Measurements from ENCODE around the gene ST6GALNAC4.

Gene ST6GALNAC4, protein sequence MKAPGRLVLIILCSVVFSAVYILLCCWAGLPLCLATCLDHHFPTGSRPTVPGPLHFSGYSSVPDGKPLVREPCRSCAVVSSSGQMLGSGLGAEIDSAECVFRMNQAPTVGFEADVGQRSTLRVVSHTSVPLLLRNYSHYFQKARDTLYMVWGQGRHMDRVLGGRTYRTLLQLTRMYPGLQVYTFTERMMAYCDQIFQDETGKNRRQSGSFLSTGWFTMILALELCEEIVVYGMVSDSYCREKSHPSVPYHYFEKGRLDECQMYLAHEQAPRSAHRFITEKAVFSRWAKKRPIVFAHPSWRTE

DNA sequence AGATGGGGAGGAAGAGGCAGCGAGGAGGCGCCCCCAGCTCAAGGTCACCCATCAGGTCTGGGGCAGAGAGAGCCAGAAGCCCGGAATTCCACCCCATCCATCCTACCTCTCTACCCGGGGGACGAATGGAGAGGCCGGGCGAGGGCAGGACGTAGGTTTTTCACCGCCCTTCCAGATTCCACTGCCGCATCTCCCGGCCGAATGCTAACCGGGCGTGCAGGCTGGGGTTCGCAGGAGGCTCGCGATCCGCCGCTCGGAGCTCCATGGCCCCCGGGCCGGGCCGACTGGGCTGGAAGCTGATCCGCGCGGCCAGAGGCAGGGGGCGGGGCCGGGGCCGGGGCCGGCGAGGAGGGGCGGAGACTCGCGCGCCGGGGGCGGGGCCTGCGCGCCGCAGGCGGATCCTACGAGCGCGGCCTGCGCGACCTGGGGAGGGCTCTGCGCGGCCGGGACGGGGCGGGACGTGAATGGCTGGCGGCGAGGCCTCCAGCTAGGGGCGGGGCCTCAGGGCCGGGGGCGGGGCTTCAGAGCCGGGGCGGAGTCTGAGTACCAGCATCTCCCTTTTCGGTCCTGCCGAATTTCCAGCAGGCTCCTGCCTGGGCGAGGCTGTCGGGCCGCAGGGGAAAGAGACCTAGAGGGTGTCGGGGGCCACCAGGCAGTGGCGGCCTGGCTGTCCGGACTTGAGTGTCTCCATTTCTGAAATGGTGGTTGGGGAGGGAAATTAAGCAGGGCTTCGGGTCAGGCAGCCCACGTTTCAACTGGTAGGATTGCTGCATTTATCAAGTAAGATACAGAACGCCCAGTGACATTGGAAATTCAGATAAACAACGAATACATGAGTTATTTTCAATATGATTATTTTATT is at the start of gene ST6GALNAC4:
TSS of gene ST6GALNAC4 (minus strand) at position 322 of the 862 bp plus-strand sequence. CDS start 622 bp downstream, outside the sequence.
- peak; percentile 95 for DNase-seq

DNA sequence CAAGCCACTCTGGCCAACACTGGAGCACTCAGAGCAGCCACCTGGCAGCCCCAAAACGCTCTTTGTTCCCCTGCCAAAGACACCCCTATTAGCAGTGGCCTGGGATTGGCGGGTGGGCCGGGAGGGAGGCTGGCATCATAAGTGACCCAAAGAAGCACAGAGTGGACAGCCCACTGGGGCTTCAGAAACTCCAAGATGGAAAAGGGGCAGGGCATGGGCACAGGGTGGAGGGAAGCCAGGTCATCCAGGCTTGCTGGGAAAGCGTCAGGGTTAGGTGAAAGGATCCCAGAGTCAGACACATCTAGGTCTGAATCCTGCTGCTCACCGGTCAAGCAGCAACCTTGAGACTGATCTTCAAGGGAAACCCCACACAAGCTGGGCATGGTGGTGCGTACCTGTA is 49.1 kb upstream of the ST6GALNAC4 start:
- no peak for DNase-seq

DNA sequence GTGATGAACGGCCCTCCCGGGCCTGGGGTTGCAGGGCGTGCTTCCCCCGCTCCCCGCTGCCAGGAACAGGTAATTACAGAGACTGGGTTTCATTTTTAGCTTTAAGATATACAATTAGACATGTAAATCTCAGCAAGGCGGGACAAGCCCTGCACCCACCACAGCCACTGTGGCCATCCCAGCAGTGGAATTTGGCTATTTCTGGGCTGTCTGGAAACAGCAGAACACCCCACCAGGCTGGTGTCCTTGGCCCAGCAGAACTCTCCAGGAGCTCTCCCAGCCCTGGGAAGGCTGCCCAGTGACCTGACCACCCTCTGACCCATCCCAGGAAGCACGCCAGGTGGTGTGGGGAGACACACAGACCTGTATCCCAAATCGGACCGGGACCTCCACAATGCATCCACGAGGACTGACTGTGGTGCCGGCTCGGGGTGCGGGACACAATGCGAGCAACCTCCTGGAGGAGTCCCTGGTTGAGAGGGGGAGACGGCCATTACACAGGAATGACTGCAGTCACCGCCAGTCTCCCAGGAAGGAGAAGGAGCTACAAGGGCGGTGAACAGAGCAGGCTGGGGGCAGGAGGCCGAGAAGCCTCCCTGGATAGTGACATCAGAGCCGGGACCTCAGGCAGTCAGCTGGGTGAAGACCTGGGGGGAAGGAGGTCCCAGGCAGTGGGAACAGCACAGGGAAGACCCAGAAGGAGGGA is 46.7 kb upstream of the ST6GALNAC4 start:
- DNase-seq, result no peak

DNA sequence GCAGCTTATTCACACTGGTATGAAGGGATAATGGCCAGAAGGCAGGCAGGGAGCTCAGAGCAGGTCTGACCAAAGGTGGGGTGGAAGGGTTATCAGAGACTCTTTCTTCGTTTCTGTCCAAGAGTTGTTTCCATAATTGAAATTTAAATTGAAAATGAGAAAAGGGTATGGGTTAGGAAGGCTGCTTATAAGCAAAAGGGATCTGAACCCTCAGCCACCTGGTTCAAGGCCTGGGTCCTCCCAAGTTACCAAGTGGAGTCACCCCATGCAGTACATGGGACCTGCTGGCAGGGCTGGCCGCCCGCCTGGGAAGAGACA is 46.2 kb upstream of the ST6GALNAC4 start:
- DNase-seq, result no peak

DNA sequence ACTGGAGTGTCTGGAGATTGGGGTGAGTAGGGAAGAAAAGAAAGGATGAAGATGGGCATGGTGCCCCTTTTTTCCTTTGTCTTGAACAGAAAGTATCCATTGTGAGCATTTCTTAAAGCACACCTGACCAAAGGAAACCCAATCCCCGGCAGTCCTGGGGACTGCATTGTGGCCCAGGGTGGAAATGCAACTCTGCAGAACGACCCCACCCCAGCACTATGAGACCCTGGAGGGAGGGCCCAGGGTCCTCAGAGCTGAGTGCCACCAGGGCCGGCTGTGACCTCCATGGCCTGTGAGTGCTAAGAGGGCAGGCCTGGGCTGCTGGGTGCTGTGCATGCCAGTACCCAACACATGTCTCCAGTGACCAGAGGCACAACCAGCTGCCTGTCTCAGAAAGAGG is 45.4 kb upstream of the ST6GALNAC4 start:
- DNase-seq, result no peak

DNA sequence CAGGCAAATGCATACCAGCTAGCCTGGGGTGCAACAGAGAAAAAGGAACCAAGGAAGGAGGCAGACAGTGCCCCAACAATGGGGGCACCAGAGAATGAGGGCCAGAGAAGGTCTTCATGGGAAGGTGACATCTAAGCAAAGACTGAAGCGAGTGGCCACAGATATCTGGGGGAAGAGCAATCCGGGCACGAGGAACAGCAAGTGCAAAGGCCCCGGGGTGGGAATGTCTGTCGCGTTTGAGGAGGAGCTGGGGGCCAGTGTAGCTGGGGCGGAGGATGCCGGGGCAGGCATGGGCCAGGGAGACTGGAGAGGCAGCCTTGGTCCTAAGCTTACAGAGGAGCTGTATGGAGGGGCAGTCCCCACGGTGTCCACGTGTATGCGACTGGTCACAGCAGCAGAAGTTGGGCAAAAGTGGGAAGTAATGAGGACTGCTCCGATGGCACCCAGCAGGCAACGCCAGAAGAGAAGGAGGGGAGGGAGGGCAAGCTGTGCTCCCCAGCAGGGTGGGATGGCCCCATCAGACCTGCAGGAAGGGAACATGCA is 44.8 kb upstream of the ST6GALNAC4 start:
- DNase-seq, result no peak

DNA sequence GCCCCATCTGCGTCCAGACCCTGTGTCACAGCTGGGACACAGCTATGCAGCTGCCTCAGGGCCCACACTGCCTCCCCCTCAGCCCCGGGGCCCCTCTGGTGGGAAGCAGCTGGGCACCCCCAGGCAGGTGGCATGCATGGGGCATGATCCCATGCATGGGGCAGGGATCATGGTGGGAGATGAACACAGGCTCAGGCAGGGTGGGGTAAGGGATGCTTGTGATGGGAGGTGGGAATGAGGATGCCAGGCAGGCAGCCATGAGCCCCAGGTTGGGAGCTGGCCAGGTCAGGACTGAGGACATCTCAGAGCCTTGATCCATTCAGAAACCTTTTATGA is 44.3 kb upstream of the ST6GALNAC4 start:
- DNase-seq, result no peak

DNA sequence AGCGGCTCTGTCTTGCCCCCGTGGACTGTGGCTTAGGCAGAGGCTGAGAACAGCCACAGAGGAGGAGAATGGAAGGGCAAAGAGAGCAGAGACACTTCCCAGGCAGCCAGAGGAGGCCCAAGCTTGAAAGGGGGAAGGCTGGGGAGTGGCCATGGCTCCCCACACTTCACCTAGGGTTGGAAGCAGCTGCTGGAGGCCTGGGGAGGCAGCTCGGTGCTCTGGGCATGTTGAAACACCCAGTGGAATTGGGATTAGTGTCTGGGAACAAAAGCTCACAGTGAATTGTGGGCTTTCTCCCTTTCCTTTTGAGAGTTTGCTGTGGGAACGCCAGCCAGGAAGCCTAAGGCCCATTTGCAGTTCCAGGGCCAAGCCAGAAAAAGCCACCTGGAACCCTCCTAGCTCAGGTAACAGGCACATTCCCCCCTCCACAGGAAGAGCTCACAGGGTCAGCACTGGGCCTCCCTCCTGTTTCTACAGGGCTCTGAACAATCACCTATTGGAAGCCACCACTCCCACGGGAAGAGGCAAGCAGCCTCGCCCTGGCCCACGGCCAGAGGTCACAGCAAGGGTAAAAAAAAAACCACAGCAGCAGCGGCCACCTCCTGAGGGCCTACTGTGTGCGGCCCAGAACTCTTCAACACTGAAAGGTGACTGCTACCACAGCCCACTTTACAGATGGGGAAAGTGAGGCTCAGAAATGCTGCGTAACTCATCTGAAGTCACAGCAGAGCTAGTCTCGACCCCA is 43.7 kb upstream of the ST6GALNAC4 start:
- DNase-seq, result no peak

DNA sequence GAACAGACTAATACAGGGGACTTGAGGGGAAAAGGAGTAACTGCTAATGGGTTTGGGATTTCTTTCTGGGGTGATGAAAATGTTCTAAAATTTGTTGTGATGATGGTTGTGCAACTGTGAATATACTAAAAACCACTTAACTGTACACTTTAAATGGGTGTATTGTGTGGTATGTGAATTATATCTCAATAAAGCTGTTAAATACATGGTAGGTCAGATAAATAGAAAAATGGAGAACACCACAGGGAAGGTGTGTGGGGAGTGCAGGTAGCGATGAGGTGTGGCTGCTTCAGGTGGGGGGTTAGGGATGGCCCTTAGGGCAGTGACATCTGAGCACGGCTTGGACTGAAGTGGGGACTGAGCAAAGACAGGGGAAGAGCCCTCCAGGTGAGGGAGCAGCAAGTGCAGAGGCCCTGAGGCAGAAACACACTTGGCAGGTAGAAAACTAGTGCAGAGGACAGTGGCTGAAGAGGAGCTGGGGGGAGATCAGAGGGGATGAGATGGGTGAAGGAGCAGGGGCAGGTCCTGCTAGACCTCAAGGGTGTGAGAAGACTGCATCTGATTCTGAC is 43.1 kb upstream of the ST6GALNAC4 start:
- DNase-seq, result no peak

DNA sequence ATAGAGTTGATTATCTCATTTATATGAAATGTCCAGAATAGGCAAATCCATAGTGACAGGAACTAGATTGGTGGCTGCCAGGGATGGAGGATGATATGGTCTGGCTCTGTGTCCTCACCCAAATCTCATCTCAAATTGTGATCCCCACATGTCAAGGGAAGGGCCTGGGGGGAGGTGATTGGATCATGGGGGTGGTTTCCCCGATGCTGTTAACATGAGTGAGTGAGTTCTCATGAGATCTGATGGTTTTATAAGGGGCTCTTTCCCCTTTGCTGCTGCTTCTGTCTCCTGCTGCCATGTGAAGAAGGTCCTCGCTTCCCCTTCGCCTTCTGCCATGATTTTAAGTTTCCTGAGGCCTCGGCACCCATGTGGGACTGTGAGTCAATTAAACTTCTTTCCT is 42.6 kb upstream of the ST6GALNAC4 start:
- no peak for DNase-seq

DNA sequence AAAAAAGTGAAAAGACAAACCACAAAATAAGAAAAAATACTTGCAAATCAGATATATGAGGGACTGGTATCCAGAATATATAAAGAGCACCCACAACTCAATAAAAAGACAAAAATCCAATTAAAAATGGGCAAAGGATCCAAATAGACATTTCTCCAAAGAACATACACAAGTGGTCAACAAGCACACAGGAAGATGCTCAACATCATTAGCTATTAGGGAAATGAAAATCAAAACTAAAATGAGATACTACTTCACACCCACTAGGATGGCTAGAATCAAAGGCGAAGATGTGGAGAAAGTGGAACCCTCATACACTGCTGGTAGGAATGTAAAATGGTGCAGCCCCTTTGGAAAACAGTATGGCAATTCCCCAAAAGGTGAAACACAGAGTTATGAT is 41.9 kb upstream of the ST6GALNAC4 start:
- DNase-seq, result no peak

DNA sequence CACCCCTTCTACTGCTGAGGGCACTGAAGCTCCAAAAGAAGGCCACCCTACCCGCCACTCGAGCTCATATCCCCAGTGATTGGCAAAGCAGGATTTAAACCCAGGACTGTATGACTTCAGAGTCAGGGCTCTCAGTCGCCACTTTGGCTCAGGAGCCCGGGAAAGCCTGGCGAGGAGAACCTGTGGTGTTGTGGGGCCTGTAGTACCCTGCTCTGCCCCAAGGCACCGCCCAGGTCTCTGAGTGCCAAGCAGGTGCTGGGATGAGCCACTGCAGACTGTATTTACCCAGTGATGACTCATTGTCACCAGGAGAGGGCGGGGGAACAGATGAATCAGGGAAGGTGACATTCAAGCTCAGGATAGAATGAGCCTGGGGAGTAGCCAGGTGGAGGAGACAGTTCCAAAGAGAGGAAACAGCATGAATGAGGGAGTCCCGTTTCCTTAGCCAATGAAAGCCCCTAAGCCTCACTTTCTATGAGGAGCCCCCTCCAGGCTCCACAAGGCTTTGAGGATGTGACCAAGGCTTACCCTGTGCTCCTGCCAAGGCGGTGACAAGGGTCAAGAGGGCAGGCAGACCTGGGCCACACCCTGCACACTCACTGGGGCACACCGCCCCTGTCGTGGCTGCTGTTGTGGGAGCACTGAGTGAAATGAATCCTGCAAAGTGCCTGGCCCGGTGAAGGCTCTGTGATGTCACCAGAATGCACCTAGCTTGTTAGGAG is 38.6 kb upstream of the ST6GALNAC4 start:
- peak; percentile 92 for DNase-seq

DNA sequence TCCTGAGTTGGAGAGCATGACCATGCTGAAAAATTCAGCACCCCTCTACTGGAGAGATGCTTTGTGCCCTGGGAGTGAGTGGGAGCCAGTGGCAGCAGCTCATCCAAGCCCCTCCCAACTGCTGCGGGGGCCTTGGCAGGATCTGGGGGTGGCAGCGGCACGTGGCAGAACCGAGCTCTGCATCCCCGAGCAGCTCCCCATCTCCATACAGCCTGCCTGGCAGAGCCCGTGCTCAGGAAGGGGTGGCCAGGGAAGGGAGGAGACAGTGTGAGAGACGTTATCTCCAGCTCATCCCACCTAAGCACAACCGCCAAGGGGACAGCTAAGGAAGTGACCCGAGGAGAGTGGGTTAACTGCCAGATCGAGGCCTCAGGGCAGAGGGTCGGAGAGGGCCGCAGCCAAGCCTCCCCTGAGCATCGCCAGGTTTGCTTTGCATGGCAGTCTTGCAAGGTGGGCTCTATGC is 38.0 kb upstream of the ST6GALNAC4 start:
- DNase-seq, result no peak

DNA sequence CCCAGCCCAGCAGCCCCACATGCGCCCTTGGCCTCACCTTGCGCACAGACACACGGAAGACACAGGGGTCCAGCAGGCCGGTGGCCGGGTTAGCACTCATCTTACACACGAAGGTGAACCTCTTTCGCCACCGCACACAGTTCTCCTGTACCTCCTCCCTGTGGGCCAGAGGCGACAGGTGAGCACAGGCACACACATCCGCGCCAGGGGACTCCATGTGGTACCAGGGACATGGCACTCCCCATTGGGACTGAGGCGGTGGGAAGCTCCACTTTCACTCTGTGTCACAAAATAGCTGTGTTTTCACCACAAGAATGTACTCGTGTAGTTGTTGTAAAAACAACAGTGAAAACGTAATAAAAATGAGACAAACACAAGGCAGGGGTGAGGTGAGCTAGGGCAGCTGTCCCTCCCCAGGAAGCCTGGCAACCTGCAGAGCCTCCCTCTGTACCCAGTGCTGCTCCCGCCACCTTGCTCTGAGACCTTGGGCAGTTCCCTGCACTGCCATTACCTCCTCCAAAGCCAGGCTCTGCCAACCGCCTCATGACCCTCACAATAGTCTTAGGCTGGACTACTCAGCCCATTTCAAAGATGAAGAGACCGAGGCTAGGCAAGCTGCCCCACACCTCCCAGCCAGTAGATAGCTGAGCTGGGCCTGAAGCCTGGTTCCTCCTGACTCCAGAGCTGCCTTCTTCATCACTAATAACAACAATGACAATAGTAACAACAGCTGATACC is 37.1 kb upstream of the ST6GALNAC4 start:
- DNase-seq, result no peak

DNA sequence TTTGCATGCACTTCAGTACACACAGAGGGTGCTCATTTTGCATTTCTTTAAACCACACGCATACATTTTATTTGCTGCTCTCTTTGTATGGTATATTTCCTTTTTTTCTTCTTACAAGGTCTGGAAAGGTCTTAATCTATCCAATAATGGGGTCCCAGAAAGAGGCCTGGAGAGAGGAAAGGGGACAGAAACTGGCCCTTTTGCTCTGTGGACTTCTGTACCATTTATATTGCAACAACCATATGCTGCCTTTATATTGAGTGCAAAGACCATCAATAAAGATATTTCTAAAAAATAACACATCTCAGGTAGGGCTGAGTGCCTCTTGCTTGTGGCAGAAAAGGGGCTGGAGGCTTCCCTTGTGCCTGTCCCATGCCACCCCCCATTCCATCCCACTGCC is 36.3 kb upstream of the ST6GALNAC4 start:
- DNase-seq, result no peak

DNA sequence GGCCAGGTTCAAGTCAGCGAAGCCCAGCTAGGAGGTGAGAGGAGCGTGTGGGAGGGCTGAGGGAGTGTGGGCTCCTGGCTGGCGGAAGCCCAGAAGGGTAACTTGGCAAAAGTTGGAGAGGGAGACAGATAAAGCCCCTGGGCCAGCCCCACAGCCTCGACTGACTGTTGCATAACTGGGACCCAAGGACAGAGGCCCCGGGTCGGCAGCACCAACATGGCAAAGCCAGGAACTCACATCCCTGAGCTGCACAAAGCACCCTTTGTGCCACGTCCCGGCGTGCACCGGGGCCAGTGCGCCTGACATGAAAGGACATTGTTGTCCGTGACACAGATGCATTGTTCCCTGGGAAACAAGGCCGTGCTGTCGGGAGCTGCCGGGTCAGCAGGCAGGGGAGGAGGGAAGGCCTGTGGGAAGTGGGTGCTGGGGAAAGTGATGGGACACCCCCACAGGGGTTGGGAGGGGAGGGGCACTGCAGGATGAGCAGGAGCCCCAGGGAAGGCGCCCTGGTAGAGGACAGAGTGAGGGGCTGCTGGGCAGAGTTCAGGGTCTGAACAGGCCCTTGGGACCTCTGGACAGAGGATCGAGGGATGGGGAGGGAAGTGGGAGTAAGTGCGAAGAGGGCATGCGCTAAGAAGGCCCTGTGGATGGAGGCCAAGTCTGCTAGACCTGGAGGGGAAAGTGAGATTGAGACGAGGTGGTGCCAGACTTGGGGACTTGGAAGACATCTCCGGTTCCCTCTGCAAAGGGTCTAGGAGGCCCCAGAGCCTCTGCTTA is 33.9 kb upstream of the ST6GALNAC4 start:
- DNase-seq, result no peak

DNA sequence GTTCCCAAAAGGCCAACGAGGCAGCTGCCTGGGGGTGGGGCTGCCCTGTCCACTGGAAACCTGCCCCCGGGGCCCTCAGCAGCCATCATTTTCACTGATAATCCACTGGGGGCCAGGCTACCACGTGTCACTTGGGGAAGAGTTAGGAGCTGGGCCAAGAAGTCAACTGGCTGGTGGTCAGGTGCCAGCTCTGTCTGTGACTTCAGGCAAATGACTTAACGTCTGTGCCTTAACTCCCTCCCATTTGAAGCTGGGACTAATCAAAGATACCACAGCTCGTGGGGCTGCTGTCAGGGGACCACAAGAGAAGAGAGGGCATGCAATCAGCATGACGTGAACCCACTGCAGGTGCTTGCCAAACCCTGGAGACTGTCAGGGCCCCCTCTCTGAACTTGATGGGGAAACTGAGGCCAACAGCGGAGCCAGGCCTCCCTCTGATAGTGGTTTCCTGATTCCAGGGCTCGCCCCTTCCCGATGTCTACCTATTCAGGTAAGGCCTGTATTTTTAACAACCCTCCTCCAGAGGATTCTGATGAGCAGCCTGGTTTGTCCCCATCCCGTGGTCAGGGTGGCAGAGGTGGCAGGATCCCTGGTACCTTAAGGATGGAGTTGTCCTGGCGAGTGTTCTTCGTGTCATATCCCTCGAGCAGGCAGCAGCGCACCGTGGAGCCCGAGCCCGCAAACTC is 33.1 kb upstream of the ST6GALNAC4 start:
- no peak for DNase-seq

DNA sequence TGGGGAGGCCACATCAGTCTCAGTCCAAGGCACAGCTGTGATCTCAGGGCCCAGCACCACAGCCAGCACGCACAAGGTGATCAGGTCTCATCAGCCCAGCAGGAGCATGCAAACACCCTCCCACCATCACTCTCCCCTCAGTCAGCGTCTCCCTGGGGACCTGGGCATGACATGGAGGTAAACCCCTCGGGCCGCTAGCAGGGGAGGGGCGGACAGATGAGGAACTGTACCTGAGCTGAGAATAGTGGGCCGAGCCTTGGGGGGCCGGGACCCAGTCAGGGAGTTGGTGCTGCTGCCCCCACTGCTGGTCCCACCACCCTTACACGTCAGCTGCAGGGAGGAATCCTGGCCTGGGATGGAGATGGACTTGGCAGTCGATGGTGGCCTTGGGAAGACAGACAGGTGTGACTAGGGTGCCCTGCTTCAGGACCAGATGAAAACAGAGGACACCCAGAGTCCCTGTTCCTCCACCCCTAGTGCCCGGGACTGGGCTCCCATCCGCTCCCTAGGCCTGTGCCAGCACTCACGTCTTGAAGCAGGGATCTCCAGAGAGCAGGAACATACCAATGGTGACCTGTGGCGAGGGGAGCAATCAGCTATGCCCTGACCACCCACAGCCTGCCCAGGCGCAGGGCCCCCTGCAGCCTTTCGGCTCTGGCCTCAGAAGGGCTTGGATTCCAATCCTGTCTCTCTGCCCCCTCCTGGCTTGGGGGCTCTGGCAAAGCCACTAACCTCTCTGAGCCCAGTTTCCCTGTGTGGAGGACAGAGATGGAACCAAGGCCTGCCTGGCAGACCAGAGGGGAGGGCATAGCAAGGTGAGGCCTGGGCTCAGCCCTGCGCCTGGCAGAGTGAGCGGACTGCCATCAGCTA is 31.2 kb upstream of the ST6GALNAC4 start:
- no peak for DNase-seq

DNA sequence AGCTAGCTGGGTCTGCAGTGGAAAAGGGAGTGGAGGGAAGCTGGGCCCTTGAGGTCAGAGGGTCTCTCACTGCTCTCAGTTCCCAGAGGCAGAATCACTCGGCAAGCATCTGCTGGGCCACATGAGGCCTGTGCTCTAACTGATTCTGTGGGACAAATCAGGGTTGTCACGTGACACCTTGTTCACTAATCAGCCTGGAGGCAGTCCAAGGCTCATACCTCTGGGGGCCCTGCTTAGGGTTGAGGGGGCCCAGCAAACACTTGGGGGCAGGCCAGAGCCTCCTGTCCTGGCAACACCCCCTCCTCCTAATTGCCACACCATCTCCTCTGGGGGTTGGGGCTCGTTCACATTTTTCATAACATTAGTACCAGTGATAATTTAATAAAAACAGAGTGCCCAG is 29.9 kb upstream of the ST6GALNAC4 start:
- no peak for DNase-seq
